ENCODE data around the gene TPCN2.

GRCh38 chr11:69161117-69161407 lies 112.3 kb downstream of the TPCN2 start:
- no peak for TF ChIP-seq GATA2 (IDR thresholded peaks at IDR 0.05; ENCODE audit: low read depth, low read length)
- TF ChIP-seq GATA3 (IDR thresholded peaks at IDR 0.05; ENCODE audit: low read depth, low read length): no peak

All from SH-SY5Y (cell line).